Measurements from ENCODE around the gene MED14. TPM values are rescaled to one million over a fixed set of nuclear protein-coding genes. Genes with fewer than 3 reads are reported as not detected.

Gene MED14
- total and polyA plus RNA-seq, 4 donors = 5.9 to 52.0 (median 34.6) TPM

GRCh38 chrX:40772290-40772689 lies 36.9 kb upstream of the MED14 start:
- peaks cover 0 to 2% of the 10 kb centered on the region in 2 donors for H3K4me1 ChIP-seq (ENCODE audit: control insufficient read depth in 1 of 2, insufficient read depth in 2 of 2, low read length in 2 of 2)
- H3K4me3 ChIP-seq (ENCODE audit: low read length in 2 of 2) = no peak overlapping the region
- intact Hi-C loops (cut with DNase I) = no loop called here
- DNase-seq (no peak), ATAC-seq (ENCODE audit: low FRiP score) (no peak)
- H3K27me3 ChIP-seq (ENCODE audit: control insufficient read depth in 1 of 2, insufficient read depth in 2 of 2, low read length in 1 of 2) = no peaks in the 10 kb centered on the region
- H3K9me3 ChIP-seq (ENCODE audit: control insufficient read depth, low read length) = no peaks in the 10 kb centered on the region
- H3K27ac ChIP-seq (ENCODE audit: low read depth in 1 of 2, low read length in 2 of 2) = no peak overlapping the region
- H3K36me3 ChIP-seq (ENCODE audit: control insufficient read depth in 1 of 2, insufficient read depth in 2 of 2, low read length in 1 of 2) = no peaks in the 10 kb centered on the region
- WGBS, 2 donors = 37 to 40% methylated on average over 2 of the region's 2 CpGs

GRCh38 chrX:40761762-40762161 lies 26.4 kb upstream of the MED14 start:
- intact Hi-C loops (cut with DNase I) = no loop called here
- 43 to 44% methylated on average over 1 of the region's 1 CpG for WGBS, 2 donors
- H3K4me3 ChIP-seq (ENCODE audit: low read length in 2 of 2) = no peak overlapping the region
- no peaks in the 10 kb centered on the region for H3K27me3 ChIP-seq (ENCODE audit: control insufficient read depth in 1 of 2, insufficient read depth in 2 of 2, low read length in 1 of 2)
- H3K36me3 ChIP-seq (ENCODE audit: control insufficient read depth in 1 of 2, insufficient read depth in 2 of 2, low read length in 1 of 2) = no peaks in the 10 kb centered on the region
- DNase-seq (no peak), ATAC-seq (ENCODE audit: low FRiP score) (no peak)
- no peaks in the 10 kb centered on the region for H3K9me3 ChIP-seq (ENCODE audit: control insufficient read depth, low read length)
- H3K4me1 ChIP-seq (ENCODE audit: control insufficient read depth in 1 of 2, insufficient read depth in 2 of 2, low read length in 2 of 2) = no peaks in the 10 kb centered on the region
- H3K27ac ChIP-seq (ENCODE audit: low read depth in 1 of 2, low read length in 2 of 2) = no peak overlapping the region

- H3K4me1 ChIP-seq (ENCODE audit: control insufficient read depth in 1 of 2, insufficient read depth in 2 of 2, low read length in 2 of 2) = peaks cover 0 to 2% of the 10 kb centered on the region in 2 donors
- H3K27me3 ChIP-seq (ENCODE audit: control insufficient read depth in 1 of 2, insufficient read depth in 2 of 2, low read length in 1 of 2) = no peaks in the 10 kb centered on the region
- no peaks in the 10 kb centered on the region for H3K9me3 ChIP-seq (ENCODE audit: control insufficient read depth, low read length)
- WGBS, 2 donors = 85 to 95% methylated on average over 1 of the region's 1 CpG
- intact Hi-C loops (cut with DNase I) = no loop called here
- H3K27ac ChIP-seq (ENCODE audit: low read depth in 1 of 2, low read length in 2 of 2) = no peak overlapping the region
- DNase-seq = no peak
- no peak for ATAC-seq (ENCODE audit: low FRiP score)
- H3K4me3 ChIP-seq (ENCODE audit: low read length in 2 of 2) = no peak overlapping the region
- H3K36me3 ChIP-seq (ENCODE audit: control insufficient read depth in 1 of 2, insufficient read depth in 2 of 2, low read length in 1 of 2) = no peaks in the 10 kb centered on the region
These were observed 24.0 kb upstream of the MED14 start for GRCh38 chrX:40759374-40759773.

GRCh38 chrX:40757058-40757457 lies 21.7 kb upstream of the MED14 start:
- ATAC-seq (ENCODE audit: low FRiP score) = no peak
- Histone ChIP-seq H3K4me1 (ENCODE audit: control insufficient read depth in 1 of 2, insufficient read depth in 2 of 2, low read length in 2 of 2) (peaks cover 0 to 2% of the 10 kb centered on the region in 2 donors), H3K36me3 (ENCODE audit: control insufficient read depth in 1 of 2, insufficient read depth in 2 of 2, low read length in 1 of 2) (no peaks in the 10 kb centered on the region), H3K4me3 (ENCODE audit: low read length in 2 of 2) (no peak overlapping the region), H3K27me3 (ENCODE audit: control insufficient read depth in 1 of 2, insufficient read depth in 2 of 2, low read length in 1 of 2) (no peaks in the 10 kb centered on the region), H3K27ac (ENCODE audit: low read depth in 1 of 2, low read length in 2 of 2) (no peak overlapping the region), H3K9me3 (ENCODE audit: control insufficient read depth, low read length) (no peaks in the 10 kb centered on the region)
- 61 to 90% methylated on average over 1 of the region's 1 CpG for whole genome bisulfite sequencing, 2 donors
- no peak for DNase-seq
- intact Hi-C loops (cut with DNase I) = no loop called here

- Histone ChIP-seq H3K27me3 (ENCODE audit: control insufficient read depth in 1 of 2, insufficient read depth in 2 of 2, low read length in 1 of 2) (no peaks in the 10 kb centered on the region), H3K27ac (ENCODE audit: low read depth in 1 of 2, low read length in 2 of 2) (peak overlapping the region; percentile 70 to 93), H3K4me1 (ENCODE audit: control insufficient read depth in 1 of 2, insufficient read depth in 2 of 2, low read length in 2 of 2) (peaks cover 0 to 2% of the 10 kb centered on the region in 2 donors), H3K9me3 (ENCODE audit: control insufficient read depth, low read length) (no peaks in the 10 kb centered on the region), H3K36me3 (ENCODE audit: control insufficient read depth in 1 of 2, insufficient read depth in 2 of 2, low read length in 1 of 2) (no peaks in the 10 kb centered on the region), H3K4me3 (ENCODE audit: low read length in 2 of 2) (no peak overlapping the region)
- WGBS, 2 donors = 4 to 29% methylated on average over 7 of the region's 7 CpGs
- ATAC-seq (ENCODE audit: low FRiP score) (peak; percentile 80), DNase-seq (peak; percentile 74 to 83)
- intact Hi-C loops (cut with DNase I) = no loop called here
These were observed 20.2 kb upstream of the MED14 start for GRCh38 chrX:40755291-40756249.

GRCh38 chrX:40749681-40750494 lies 14.5 kb upstream of the MED14 start:
- Histone ChIP-seq H3K4me3 (ENCODE audit: low read length in 2 of 2) (no peak overlapping the region), H3K9me3 (ENCODE audit: control insufficient read depth, low read length) (no peaks in the 10 kb centered on the region), H3K36me3 (ENCODE audit: control insufficient read depth in 1 of 2, insufficient read depth in 2 of 2, low read length in 1 of 2) (no peaks in the 10 kb centered on the region), H3K27ac (ENCODE audit: low read depth in 1 of 2, low read length in 2 of 2) (peak overlapping the region in 1 of 2 donors; percentile 44), H3K4me1 (ENCODE audit: control insufficient read depth in 1 of 2, insufficient read depth in 2 of 2, low read length in 2 of 2) (no peaks in the 10 kb centered on the region), H3K27me3 (ENCODE audit: control insufficient read depth in 1 of 2, insufficient read depth in 2 of 2, low read length in 1 of 2) (no peaks in the 10 kb centered on the region)
- ATAC-seq (ENCODE audit: low FRiP score) = no peak
- WGBS, 2 donors = 12 to 30% methylated on average over 4 of the region's 4 CpGs
- intact Hi-C loops (cut with DNase I) = no loop called here
- no peak for DNase-seq

- H3K27me3 ChIP-seq (ENCODE audit: control insufficient read depth in 1 of 2, insufficient read depth in 2 of 2, low read length in 1 of 2) = no peaks in the 10 kb centered on the region
These were observed 13.6 kb upstream of the MED14 start for GRCh38 chrX:40748977-40749376.

GRCh38 chrX:40746521-40746920 lies 11.2 kb upstream of the MED14 start:
- H3K4me1 ChIP-seq (ENCODE audit: control insufficient read depth in 1 of 2, insufficient read depth in 2 of 2, low read length in 2 of 2) = no peaks in the 10 kb centered on the region
- WGBS, 2 donors = 90 to 95% methylated on average over 6 of the region's 6 CpGs

More at GRCh38 chrX:40748977-40749376, 13.6 kb upstream of the MED14 start:
- H3K9me3 ChIP-seq (ENCODE audit: control insufficient read depth, low read length) = no peaks in the 10 kb centered on the region
- WGBS, 2 donors = 19 to 43% methylated on average over 1 of the region's 1 CpG
- H3K27ac ChIP-seq (ENCODE audit: low read depth in 1 of 2, low read length in 2 of 2) = no peak overlapping the region
- DNase-seq (no peak), ATAC-seq (ENCODE audit: low FRiP score) (no peak)
- no peaks in the 10 kb centered on the region for H3K36me3 ChIP-seq (ENCODE audit: control insufficient read depth in 1 of 2, insufficient read depth in 2 of 2, low read length in 1 of 2)
- no peak overlapping the region for H3K4me3 ChIP-seq (ENCODE audit: low read length in 2 of 2)
- intact Hi-C loops (cut with DNase I) = no loop called here
- no peaks in the 10 kb centered on the region for H3K4me1 ChIP-seq (ENCODE audit: control insufficient read depth in 1 of 2, insufficient read depth in 2 of 2, low read length in 2 of 2)

More at GRCh38 chrX:40746521-40746920, 11.2 kb upstream of the MED14 start:
- ATAC-seq (ENCODE audit: low FRiP score) (no peak), DNase-seq (no peak)
- Histone ChIP-seq H3K27me3 (ENCODE audit: control insufficient read depth in 1 of 2, insufficient read depth in 2 of 2, low read length in 1 of 2) (no peaks in the 10 kb centered on the region), H3K9me3 (ENCODE audit: control insufficient read depth, low read length) (no peaks in the 10 kb centered on the region), H3K4me3 (ENCODE audit: low read length in 2 of 2) (no peak overlapping the region), H3K36me3 (ENCODE audit: control insufficient read depth in 1 of 2, insufficient read depth in 2 of 2, low read length in 1 of 2) (no peaks in the 10 kb centered on the region), H3K27ac (ENCODE audit: low read depth in 1 of 2, low read length in 2 of 2) (no peak overlapping the region)
- intact Hi-C loops (cut with DNase I) = no loop called here
